ENCODE measurements around the gene SPANXN5. TPM values are rescaled to one million over a fixed set of nuclear protein-coding genes. Genes with fewer than 3 reads are reported as not detected.

The SPANXN5 gene
- total RNA-seq, 2 experiments from 2014 or later = not detected

Other genes starting within 250 kb of the SPANXN5 start
- not detected for gene SSX7, start 142.5 kb downstream of the SPANXN5 start, total RNA-seq
- not detected for gene SSX2, start 90.2 kb downstream of the SPANXN5 start, total RNA-seq
- gene SSX2B, start 46.2 kb downstream of the SPANXN5 start, total RNA-seq = not detected
- gene XAGE5, start 13.9 kb upstream of the SPANXN5 start, total RNA-seq = not detected
- not detected for gene XAGE3, start 70.7 kb upstream of the SPANXN5 start, total RNA-seq
- 10 to 100 TPM; 13.1 to 19.8 TPM for gene FAM156B, start 99.9 kb upstream of the SPANXN5 start, total RNA-seq
- gene FAM156A, start 161.1 kb upstream of the SPANXN5 start, total RNA-seq = 10 to 100 TPM; 18.3 to 25.8 TPM